Heart left ventricle (tissue), 16 donors: ENCODE results near the gene MICOS13. TPM values are rescaled to one million over a fixed set of nuclear protein-coding genes. Genes with fewer than 3 reads are reported as not detected.
A peak's percentile ranks its signal among the peaks of the same experiment; 100 is the strongest.

ENCODE experiments used
- ATAC-seq, 4 donors: fragments of 200-7000 bp; cut with Tn5 transposase; one replicate each; pipeline ENCODE4 v1.9.1; 2020 to 2022; ENCODE audit warnings: moderate library complexity in 4 of 4, mild to moderate bottlenecking in 3 of 4, moderate number of reproducible peaks in 1 of 4
- DNase-seq, 5 donors: peaks; one replicate each; pipeline ENCODE4 v3.0.0-alpha.2; 2020
- H3K27ac ChIP-seq, 12 donors: fragments of 200-600 bp; sonication (generic) in 4 of 12; one replicate each; pipeline versions ENCODE4 v1.5.0 to v1.8.0; 2016 to 2022; ENCODE audit warnings: mild to moderate bottlenecking in 2 of 12
- H3K27me3 ChIP-seq, 9 donors: fragments of 200-600 bp; sonication (generic) in 2 of 9; one replicate each; pipeline versions ENCODE4 v1.5.1 to v1.8.0; 2016 to 2022; ENCODE audit warnings: mild to moderate bottlenecking in 3 of 9
- H3K36me3 ChIP-seq, 9 donors: fragments of 200-600 bp; sonication (generic) in 2 of 9; one replicate each; pipeline versions ENCODE4 v1.5.0 to v1.8.0; 2018 to 2022; ENCODE audit warnings: mild to moderate bottlenecking in 2 of 9
- H3K4me1 ChIP-seq, 12 donors: fragments of 200-600 bp; sonication (generic) in 4 of 12; one replicate each; pipeline versions ENCODE4 v1.5.0 to v1.8.0; 2016 to 2022; ENCODE audit warnings: mild to moderate bottlenecking in 3 of 12
- H3K4me3 ChIP-seq, 12 donors: fragments of 200-600 bp; sonication (generic) in 4 of 12; one replicate each; pipeline versions ENCODE4 v1.5.0 to v1.8.0; 2017 to 2022; ENCODE audit warnings: mild to moderate bottlenecking in 9 of 12, moderate library complexity in 4 of 12
- H3K9me3 ChIP-seq, 12 donors: fragments of 200-600 bp; sonication (generic) in 4 of 12; one replicate each; pipeline versions ENCODE4 v1.5.0 to v1.8.0; 2016 to 2022; ENCODE audit warnings: mild to moderate bottlenecking in 1 of 12
- CTCF ChIP-seq, 12 donors: fragments of 200-600 bp; sonication (generic) in 4 of 12; IDR thresholded peaks; one replicate each; pipeline versions ENCODE4 v1.5.0 to v1.8.0; 2018 to 2022; ENCODE audit warnings: antibody characterized with exemption in 12 of 12, mild to moderate bottlenecking in 5 of 12
- POLR2A ChIP-seq, 2 donors: fragments of 450-650 bp; IDR thresholded peaks; one replicate each; pipeline ENCODE4 v1.6.1; 2017; ENCODE audit warnings: antibody characterized with exemption in 2 of 2, mild to moderate bottlenecking in 2 of 2, moderate library complexity in 2 of 2
- WGBS, 4 donors: extraction: QIAGEN DNeasy Blood & Tissue Kit in 2 of 4; methylation state at CpG; one replicate each; pipeline versions ENCODE4 v1.1.5 to v1.1.7; 2013 to 2018; 5-methylcytosine and 5-hydroxymethylcytosine counted together
- intact Hi-C, 10 donors: fragments of 100-400 bp; cut with DNase I; formaldehyde crosslinking; loops; one replicate each; pipeline versions ENCODE4 v1.11.1 to v1.14.2; 2022
- polyA plus RNA-seq, 2 donors: library from polyadenylated mRNA; stranded (reverse); fragments of 200-250 nt; gene quantifications; one replicate each; pipeline ENCODE4 v1.2.3, GENCODE V29; 2013
- total RNA-seq, 9 donors: library from RNA; depleted of rRNA in 2 of 9; stranded (reverse); fragments of >200 nt in 2 of 9; fragmentation: NEBNext Ultra II Directional in 3 of 9; extraction: Animal tissue kit (Norgen Biotek cat#: 25700) in 3 of 9; gene quantifications; one replicate each; pipeline versions ENCODE4 v1.1.0 to v1.2.4, GENCODE V29; 2016 to 2023
- donor health status: ischemic (EF 13 %, LVEDD 7.1; RV severe dilation, severe dysfunction).
- donor health status: healthy with polysubstance abuse.
- donor health status: DM: no; HTN: yes; CAD: no.
- donor health status: DM: no; HTN: no; CAD: no.
- donor health status: ischemic (EF 25% LVEDD 6.9; RV normal size, moderate dysfunction).
- donor health status: ischemic (EF 25% LVEDD 5.7; RV mildly dilated, moderate dysfunction).
- donor health status: healthy.
- donor health status: DM: yes; HTN: yes; CAD: no.
- donor health status: ischemic (EF 35%, LVEDD 5.7; RV mildly dilated, moderate dysfunction).
- donor health status: nonischemic (EF 11% LVEDD 7.7; RV severe dilation, severe dysfunction).
- donor health status: DM: yes; HTN: yes; CAD: no.
- donor health status: PGD.
- donor health status: ischemic (EF 29% LVEDD 5.4; RV normal size, mild dysfunction).
- donor health status: nonischemic (EF 23%, LVEDD 6.1; RV moderate dilation, normal function).

Gene MICOS13
- total and polyA plus RNA-seq, 11 donors: 103 to 435 (median 142) TPM

- 81 to 87% (median 86%) methylated on average over 4 to 28 of the region's 28 CpGs for WGBS, 4 donors
- intact Hi-C loops: no loop called here
- TF ChIP-seq CTCF (IDR thresholded peaks at IDR 0.05) (no peak), POLR2A (IDR thresholded peaks at IDR 0.05) (no peak)
- DNase-seq (peak in 1 of 5 donors; percentile 57), ATAC-seq (no peak)
- Histone ChIP-seq H3K9me3 (no peaks in the 10 kb centered on the region), H3K36me3 (peaks cover 0 to 88% (median 83%) of the 10 kb centered on the region in 9 donors), H3K27ac (no peak overlapping the region), H3K27me3 (no peaks in the 10 kb centered on the region), H3K4me1 (peaks cover 4 to 32% (median 18%) of the 10 kb centered on the region in 12 donors), H3K4me3 (no peak overlapping the region)
These were observed 15.4 kb upstream of the MICOS13 start for GRCh38 chr19:5695649-5696195.

GRCh38 chr19:5694956-5695648, 14.8 kb upstream of the MICOS13 start:
- intact Hi-C loops: loop anchor here in 2 of 10 donors (5.0 kb wide), 2 partner anchors 73 to 207 kb away; partner anchors contain the start of genes NDUFA11 (in 1 of the 2), SAFB (in 1 of the 2), SAFB2 (in 1 of the 2) and VMAC (in 1 of the 2)
- ATAC-seq (no peak), DNase-seq (no peak)
- H3K36me3 ChIP-seq: peaks cover 0 to 82% (median 77%) of the 10 kb centered on the region in 9 donors
- H3K4me1 ChIP-seq: peaks cover 4 to 36% (median 18%) of the 10 kb centered on the region in 12 donors
- H3K4me3 ChIP-seq: no peak overlapping the region
- no peaks in the 10 kb centered on the region for H3K9me3 ChIP-seq
- H3K27ac ChIP-seq: no peak overlapping the region
- WGBS, 4 donors: 80 to 100% (median 93%) methylated on average over 3 to 8 of the region's 8 CpGs
- H3K27me3 ChIP-seq: no peaks in the 10 kb centered on the region
- TF ChIP-seq CTCF (IDR thresholded peaks at IDR 0.05) (no peak), POLR2A (IDR thresholded peaks at IDR 0.05) (no peak)

GRCh38 chr19:5694167-5694955, 14.0 kb upstream of the MICOS13 start:
- H3K4me3 ChIP-seq: no peak overlapping the region
- H3K4me1 ChIP-seq: peaks cover 4 to 40% (median 21%) of the 10 kb centered on the region in 12 donors
- DNase-seq: no peak
- no peak for ATAC-seq
- WGBS, 4 donors: 90 to 92% (median 91%) methylated on average over 37 to 45 of the region's 45 CpGs
- no peak overlapping the region for H3K27ac ChIP-seq
- no peaks in the 10 kb centered on the region for H3K9me3 ChIP-seq
- TF ChIP-seq POLR2A (IDR thresholded peaks at IDR 0.05) (no peak), CTCF (IDR thresholded peaks at IDR 0.05) (no peak)
- H3K27me3 ChIP-seq: no peaks in the 10 kb centered on the region
- peaks cover 0 to 75% (median 70%) of the 10 kb centered on the region in 9 donors for H3K36me3 ChIP-seq
- intact Hi-C loops: loop anchor here in 2 of 10 donors (5.0 kb wide), 2 partner anchors 72 to 208 kb away; partner anchors contain the start of genes NDUFA11 (in 1 of the 2), SAFB (in 1 of the 2), SAFB2 (in 1 of the 2) and VMAC (in 1 of the 2)
